Measurements from ENCODE around the gene EEPD1.

DNA sequence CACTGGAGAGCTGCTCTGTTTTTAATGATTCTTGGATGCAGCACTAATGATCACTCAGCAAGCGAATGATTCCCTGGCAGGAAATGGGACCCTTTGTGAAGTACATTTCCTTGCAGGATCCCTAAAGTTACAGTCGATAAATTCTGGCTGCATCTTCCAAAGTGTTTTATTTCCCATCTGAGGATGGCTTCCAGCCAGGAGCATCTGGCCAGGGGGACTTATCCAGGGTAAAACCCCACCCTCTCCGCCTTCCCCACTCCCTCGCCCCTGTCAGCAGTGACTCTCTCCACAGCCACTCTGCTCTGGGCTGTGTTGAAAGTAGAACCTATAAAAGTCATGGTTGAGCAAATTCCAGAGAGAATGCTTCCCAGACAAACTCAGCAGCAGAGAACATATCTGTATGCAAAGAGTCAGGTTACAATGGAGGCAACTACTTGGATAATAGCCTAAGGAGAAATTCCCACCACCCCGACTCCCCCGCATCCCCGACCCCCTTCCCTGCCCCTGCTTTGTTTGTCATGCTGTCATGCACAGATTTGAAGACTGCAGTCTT is 125.6 kb downstream of the EEPD1 start:
- no peak for TF ChIP-seq NFRKB (IDR thresholded peaks at IDR 0.05)
- TF ChIP-seq SUZ12 (IDR thresholded peaks at IDR 0.05) = no peak
- no peak for TF ChIP-seq ARNT (IDR thresholded peaks at IDR 0.05)
- TF ChIP-seq HDGF (IDR thresholded peaks at IDR 0.05; ENCODE audit: borderline replicate concordance) = no peak
- TF ChIP-seq TARDBP (IDR thresholded peaks at IDR 0.05) = no peak
- TF ChIP-seq SP1 (IDR thresholded peaks at IDR 0.05) = no peak
- TF ChIP-seq FOXK2 (IDR thresholded peaks at IDR 0.05) = no peak

All from HEK293T (cell line).